ENCODE results near the gene BMPR1A.

- TF ChIP-seq, protein P1, sequence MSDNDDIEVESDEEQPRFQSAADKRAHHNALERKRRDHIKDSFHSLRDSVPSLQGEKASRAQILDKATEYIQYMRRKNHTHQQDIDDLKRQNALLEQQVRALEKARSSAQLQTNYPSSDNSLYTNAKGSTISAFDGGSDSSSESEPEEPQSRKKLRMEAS (CRISPR knock-in tag; IDR thresholded peaks at IDR 0.05), result no peak
- no peak for TF ChIP-seq CTCF (IDR thresholded peaks at IDR 0.05 in 2 of 3, conservative IDR thresholded peaks at IDR 0.05 in 1 of 3; ENCODE audit: insufficient read depth in 2 of 3, low read depth in 1 of 3, low read length in 3 of 3)
- TF ChIP-seq, protein P2, sequence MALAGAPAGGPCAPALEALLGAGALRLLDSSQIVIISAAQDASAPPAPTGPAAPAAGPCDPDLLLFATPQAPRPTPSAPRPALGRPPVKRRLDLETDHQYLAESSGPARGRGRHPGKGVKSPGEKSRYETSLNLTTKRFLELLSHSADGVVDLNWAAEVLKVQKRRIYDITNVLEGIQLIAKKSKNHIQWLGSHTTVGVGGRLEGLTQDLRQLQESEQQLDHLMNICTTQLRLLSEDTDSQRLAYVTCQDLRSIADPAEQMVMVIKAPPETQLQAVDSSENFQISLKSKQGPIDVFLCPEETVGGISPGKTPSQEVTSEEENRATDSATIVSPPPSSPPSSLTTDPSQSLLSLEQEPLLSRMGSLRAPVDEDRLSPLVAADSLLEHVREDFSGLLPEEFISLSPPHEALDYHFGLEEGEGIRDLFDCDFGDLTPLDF (CRISPR knock-in tag; IDR thresholded peaks at IDR 0.05), result no peak
- TF ChIP-seq CHD4 (IDR thresholded peaks at IDR 0.05; ENCODE audit: insufficient read depth, insufficient replicate concordance, low read depth, low read length, poor library complexity, severe bottlenecking), result no peak
- no peak for TF ChIP-seq POLR2A (conservative IDR thresholded peaks at IDR 0.05)
- no peak for TF ChIP-seq MECOM (CRISPR knock-in tag; IDR thresholded peaks at IDR 0.05)
- TF ChIP-seq ELF4 (CRISPR knock-in tag; IDR thresholded peaks at IDR 0.05), result no peak
- TF ChIP-seq ZFP91 (CRISPR knock-in tag; IDR thresholded peaks at IDR 0.05), result no peak
- no peak for TF ChIP-seq CBFB (CRISPR knock-in tag; IDR thresholded peaks at IDR 0.05)
- no peak for TF ChIP-seq ZNF766 (CRISPR knock-in tag; conservative IDR thresholded peaks at IDR 0.05)
- TF ChIP-seq ZNF639 (CRISPR knock-in tag; conservative IDR thresholded peaks at IDR 0.05 in 1 of 2, IDR thresholded peaks at IDR 0.05 in 1 of 2), result no peak
Measured at GRCh38 chr10:86724445-86724844, 32.0 kb upstream of the BMPR1A start.

Data from K562 (cell line).